DND-41 (cell line): ENCODE data around the gene CYFIP2.

Experiments
- CTCF ChIP-seq: IDR thresholded peaks from 2 replicates; pipeline ENCODE4 v1.5.1; 2012; ENCODE audit warnings: borderline replicate concordance, low read length, moderate library complexity, mild to moderate bottlenecking; ENCODE audit not compliant: poor library complexity, severe bottlenecking; ENCODE audit errors: extremely low read depth
- EZH2 ChIP-seq: IDR thresholded peaks from 3 replicates; pipeline ENCODE4 v1.6.1; 2012; ENCODE audit warnings: borderline replicate concordance, low read depth, mild to moderate bottlenecking, moderate library complexity, low read length, inconsistent platforms; ENCODE audit not compliant: severe bottlenecking

- TF ChIP-seq EZH2 (no peak), CTCF (no peak)
These were observed 17.0 kb upstream of the CYFIP2 start for GRCh38 chr5:157248821-157249470.
